Fibroblast of skin of abdomen (primary cell): Measurements from ENCODE around the gene GRIFIN.

Experiments used
- DNase-seq: peaks from one replicate; pipeline ENCODE4 v3.0.0-alpha.2; 2013

Gene GRIFIN

GRCh38 chr7:2512713-2513112 lies 36.5 kb upstream of the GRIFIN start:
- DNase-seq = no peak

GRCh38 chr7:2512179-2512661 lies 36.0 kb upstream of the GRIFIN start:
- no peak for DNase-seq

- no peak for DNase-seq
Observed at GRCh38 chr7:2511769-2512168, 35.6 kb upstream of the GRIFIN start.

GRCh38 chr7:2510909-2511768 lies 34.9 kb upstream of the GRIFIN start:
- DNase-seq = no peak

GRCh38 chr7:2510130-2510776 lies 34.1 kb upstream of the GRIFIN start:
- no peak for DNase-seq

- no peak for DNase-seq
Observed at GRCh38 chr7:2509298-2509906, 33.2 kb upstream of the GRIFIN start.

GRCh38 chr7:2508327-2509215 lies 32.4 kb upstream of the GRIFIN start:
- DNase-seq = peak; percentile 61

- DNase-seq = no peak
Observed at GRCh38 chr7:2507917-2508306, 31.7 kb upstream of the GRIFIN start.

GRCh38 chr7:2507208-2507916 lies 31.2 kb upstream of the GRIFIN start:
- DNase-seq = no peak

GRCh38 chr7:2505401-2505800 lies 29.2 kb upstream of the GRIFIN start:
- DNase-seq = no peak

- DNase-seq = no peak
Observed at GRCh38 chr7:2504889-2505375, 28.7 kb upstream of the GRIFIN start.

- no peak for DNase-seq
Observed at GRCh38 chr7:2504128-2504888, 28.1 kb upstream of the GRIFIN start.

- no peak for DNase-seq
Observed at GRCh38 chr7:2503056-2503941, 27.1 kb upstream of the GRIFIN start.

GRCh38 chr7:2502647-2502966 lies 26.4 kb upstream of the GRIFIN start:
- DNase-seq = no peak

- DNase-seq = no peak
Observed at GRCh38 chr7:2501947-2502646, 25.9 kb upstream of the GRIFIN start.

- DNase-seq = no peak
Observed at GRCh38 chr7:2500701-2501100, 24.5 kb upstream of the GRIFIN start.

GRCh38 chr7:2499719-2500430 lies 23.7 kb upstream of the GRIFIN start:
- DNase-seq = no peak

GRCh38 chr7:2499181-2499580 lies 23.0 kb upstream of the GRIFIN start:
- no peak for DNase-seq

- DNase-seq = no peak
Observed at GRCh38 chr7:2498708-2499107, 22.5 kb upstream of the GRIFIN start.
